Measurements from ENCODE around the gene ZNF541.

ZNF541 gene, protein sequence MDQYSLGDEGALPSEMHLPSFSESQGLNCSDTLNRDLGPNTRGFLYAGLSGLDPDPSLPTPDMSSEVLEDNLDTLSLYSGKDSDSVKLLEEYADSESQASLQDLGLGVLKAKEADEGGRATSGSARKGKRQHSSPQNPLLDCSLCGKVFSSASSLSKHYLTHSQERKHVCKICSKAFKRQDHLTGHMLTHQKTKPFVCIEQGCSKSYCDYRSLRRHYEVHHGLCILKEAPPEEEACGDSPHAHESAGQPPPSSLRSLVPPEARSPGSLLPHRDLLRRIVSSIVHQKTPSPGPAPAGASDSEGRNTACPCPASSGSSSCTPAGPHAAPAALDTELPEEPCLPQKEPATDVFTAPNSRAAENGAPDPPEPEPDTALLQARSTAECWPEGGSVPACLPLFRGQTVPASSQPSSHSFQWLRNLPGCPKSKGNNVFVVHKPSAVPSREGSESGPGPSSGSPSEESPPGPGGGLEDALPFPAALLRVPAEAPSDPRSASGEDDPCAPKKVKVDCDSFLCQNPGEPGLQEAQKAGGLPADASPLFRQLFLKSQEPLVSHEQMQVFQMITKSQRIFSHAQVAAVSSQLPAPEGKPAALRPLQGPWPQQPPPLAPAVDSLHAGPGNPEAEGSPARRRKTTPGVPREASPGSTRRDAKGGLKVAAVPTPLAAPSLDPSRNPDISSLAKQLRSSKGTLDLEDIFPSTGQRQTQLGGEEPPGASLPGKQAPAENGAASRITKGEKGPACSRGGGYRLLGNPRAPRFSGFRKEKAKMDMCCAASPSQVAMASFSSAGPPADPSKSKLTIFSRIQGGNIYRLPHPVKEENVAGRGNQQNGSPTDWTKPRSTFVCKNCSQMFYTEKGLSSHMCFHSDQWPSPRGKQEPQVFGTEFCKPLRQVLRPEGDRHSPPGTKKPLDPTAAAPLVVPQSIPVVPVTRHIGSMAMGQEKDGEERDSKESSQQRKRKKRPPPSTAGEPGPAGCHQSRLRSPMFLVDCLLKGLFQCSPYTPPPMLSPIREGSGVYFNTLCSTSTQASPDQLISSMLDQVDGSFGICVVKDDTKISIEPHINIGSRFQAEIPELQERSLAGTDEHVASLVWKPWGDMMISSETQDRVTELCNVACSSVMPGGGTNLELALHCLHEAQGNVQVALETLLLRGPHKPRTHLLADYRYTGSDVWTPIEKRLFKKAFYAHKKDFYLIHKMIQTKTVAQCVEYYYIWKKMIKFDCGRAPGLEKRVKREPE (N-terminal part only)

DNA sequence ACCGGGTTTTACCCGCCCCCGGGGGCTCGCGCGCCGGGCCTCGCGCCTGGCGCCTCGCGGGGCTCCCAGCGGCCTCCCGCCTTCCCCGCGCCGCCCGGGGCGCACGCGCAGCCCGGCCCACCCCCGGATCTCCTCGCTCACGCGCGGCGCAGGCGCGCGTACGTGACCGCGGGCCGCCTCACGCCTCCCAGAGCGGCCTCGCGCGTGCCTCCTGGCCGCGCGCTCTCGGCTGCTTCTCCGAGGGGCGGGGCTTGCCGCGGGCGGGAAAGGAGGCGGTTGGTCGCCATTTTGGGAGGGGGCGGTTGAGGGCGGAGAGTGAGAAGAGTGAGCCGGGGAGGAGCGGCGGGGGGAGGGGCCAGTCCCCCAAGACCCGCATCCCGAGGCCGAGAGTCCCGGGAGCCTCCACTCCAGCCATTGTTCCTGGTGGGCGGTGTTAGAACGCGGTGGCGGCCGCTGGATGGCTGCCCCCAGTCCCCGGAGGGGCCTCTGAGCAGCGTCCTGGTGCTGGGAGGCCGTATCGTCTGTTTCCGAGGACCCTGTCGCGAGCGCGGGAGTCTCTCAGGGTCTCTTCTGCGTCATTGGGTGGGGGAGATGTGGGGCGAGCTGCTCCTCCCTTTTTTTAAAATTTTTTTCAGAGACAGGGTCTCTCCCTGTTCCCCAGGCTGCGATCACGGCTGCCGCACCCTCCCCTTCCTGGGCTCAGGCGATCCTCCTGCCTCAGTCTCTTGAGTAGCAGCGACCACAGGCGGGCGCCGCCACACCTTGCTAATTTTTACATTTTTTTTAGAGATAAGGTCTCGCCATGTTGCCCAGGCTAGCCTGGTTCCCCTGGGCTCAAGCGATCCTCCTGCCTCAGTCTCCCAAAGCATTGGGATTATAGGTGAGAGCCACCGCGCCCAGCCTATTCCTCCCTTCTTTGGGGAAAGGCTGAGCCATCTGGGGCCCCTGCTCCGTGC lies at the start of gene ZNF541:
Gene ZNF541, minus strand, starts transcription at position 78 of the 956 bp plus-strand sequence. CDS start 17,292 bp downstream, outside the sequence.
- peak; percentile 51 to 55 for DNase-seq (ENCODE audit: low read depth in 2 of 2)

DNA sequence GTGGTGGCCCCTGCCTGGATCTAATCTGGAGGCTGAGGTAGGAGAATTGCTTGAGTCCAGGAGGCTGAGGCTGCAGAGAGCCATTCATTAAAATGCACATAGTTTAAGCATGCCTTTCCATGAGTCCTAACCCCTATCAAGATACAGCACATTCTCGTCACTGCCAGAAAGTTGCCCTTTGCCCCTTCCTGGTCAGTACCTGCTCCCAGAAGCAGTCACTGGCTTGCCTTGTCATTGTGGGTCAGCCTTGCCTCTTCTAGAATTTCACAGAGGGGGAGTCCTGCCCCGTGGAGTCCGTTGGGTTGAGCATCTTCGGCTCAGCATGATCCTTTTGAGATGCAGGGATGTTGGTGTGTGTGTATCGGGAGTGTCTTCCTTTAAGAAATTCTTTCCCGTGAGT lies 46.8 kb upstream of the ZNF541 start:
- no peak for DNase-seq (ENCODE audit: low read depth in 2 of 2)

DNA sequence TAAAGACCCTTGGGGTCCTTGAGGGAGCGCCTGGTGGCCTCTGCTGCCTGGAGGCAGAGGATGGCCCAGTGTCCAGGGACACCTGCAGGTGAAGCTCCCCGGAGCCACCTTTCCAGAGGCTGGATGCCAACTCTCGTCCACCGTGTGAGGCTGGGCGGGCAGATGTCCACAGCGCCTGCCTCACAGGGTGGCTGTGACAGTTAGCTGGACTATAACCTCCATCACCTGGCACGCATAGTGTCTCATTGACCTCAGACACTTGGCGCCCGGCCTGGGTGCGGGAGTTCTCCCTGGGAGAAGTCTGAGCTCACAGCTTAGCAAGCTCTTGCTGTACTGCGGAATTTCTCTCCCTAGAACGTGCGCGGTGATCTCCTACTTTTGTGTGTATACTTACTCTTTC lies 45.8 kb upstream of the ZNF541 start:
- DNase-seq (ENCODE audit: low read depth in 2 of 2): no peak

DNA sequence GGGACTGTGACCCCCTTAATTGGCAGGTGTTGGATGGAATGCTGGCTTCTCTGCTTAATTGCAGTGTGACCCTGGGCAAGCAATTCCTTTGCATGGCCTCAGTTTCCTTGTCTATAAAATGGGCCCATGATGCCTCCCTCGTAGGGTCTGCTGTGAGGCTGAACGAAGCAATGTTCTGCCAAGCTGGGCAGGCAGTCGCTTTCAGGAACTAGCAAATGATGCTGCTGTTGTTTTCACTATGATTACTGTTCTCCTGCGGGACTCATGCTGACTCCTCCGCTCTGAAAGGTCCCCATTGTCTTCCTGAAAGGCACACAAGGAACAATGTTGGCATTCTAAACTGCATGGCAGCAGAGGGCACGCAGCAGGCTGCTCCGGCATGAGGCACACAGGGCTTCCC lies 42.8 kb upstream of the ZNF541 start:
- no peak for DNase-seq (ENCODE audit: low read depth in 2 of 2)

DNA sequence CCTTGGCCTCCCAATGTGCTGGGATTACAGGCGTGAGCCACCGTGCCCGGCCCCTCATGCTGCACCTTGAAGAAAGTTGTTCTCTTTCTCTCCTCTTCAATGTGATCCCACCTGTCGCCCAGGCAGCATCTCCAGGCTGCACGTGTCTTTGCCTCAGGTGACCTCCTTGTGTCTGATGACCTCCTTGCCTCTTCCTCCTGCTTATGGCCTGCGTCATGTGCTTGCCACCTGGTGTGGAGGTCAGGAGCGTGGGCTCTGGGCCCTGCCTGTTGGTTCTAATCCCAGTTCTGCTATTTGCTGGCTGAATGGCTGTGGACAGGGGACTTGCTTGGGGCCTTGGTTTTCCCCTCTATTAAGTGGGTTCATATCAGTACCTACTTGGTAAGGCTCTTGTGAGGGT lies 42.3 kb upstream of the ZNF541 start:
- no peak for DNase-seq (ENCODE audit: low read depth in 2 of 2)

DNA sequence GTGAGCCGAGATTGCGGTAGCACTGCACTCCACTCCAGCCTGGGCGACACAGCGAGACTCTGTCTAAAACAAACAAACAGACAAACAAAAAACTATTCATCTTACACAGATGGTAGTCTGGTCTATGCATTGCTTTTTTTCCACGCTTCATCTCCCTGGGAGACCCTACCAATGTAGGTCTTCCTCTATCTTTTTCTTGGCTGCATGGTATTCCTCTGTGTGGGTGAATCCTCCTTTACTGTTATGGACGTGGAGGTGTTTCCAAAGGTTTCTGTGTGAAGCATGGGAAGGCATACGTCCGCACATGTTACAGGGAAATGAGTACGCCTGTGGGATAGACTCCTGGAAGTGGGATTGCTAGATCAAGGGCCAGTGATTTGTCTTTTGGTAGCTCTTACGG lies 41.6 kb upstream of the ZNF541 start:
- no peak for DNase-seq (ENCODE audit: low read depth in 2 of 2)

DNA sequence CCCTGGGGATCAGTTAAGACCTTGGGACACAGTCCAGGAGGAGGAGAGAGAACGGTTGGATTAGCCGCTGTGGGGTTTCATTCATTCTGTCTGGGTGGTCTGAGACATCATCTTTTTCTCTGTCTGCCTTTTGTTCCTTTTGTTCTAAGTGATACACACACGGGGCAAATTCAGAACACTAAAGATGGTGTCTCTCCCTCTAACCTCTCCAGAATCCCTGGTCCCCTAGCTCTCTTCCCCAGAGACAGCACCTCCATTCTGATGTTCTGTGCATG lies 41.0 kb upstream of the ZNF541 start:
- no peak for DNase-seq (ENCODE audit: low read depth in 2 of 2)

DNA sequence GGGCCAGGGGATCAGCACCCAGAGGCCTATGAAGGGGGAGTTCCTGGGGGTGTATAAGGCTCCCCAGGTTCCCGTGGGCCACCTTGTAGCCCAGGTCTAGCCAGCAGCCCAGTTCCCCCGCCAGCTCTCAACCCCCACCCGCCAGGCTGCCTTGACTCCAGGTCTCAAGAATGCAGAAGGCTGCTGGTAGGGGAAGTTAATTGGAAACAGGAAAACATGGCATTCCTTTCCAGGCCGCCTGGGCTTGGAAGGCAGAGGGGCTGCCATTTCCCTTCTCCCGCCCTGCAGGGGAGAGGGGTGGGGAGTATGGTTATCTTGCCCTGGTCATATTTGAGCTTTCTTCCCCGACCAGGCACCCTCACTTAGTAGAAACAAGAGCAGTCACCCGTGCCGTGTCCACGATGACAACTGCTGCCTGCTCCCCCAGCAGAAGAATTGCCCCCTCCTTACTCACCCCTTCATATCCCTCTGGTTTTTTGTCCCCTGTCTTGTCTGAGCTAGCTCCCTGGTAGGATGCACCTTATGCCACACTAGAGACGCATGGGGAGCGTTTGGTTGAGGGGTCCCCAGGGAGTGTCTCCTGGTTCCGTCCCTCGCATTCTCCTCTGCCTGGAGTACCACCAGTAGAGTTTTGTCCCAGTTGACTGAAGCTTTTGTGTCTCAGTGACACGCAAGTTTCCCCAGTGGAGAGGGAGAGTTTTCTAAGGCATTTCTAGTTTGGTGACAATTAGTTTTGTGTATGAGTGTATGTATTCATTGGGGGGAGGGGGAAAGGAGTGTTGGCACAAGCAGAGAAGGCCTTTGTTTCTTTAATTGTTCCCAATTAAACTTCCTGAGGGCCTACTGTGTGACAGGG lies 40.4 kb upstream of the ZNF541 start:
- DNase-seq (ENCODE audit: low read depth in 2 of 2): no peak

DNA sequence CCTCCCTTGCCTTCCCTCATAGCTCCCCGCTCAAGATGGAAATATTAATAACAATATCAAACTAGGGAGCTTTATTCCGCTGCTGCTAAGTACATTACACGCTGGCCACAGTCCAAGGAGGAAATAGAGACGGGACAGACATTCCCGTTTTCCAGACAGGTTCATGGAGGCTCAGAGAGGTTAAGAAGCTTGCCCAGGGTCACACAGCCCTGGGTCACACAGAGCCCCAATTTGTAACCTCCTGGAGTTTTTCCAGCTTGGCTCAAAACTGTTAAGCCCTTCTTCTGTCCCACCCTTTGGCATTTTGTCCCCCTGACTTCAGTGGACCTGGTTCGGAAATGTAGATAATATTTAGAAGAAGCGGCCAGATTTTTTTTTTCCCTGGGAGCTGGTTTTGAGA lies 38.0 kb upstream of the ZNF541 start:
- no peak for DNase-seq (ENCODE audit: low read depth in 2 of 2)

DNA sequence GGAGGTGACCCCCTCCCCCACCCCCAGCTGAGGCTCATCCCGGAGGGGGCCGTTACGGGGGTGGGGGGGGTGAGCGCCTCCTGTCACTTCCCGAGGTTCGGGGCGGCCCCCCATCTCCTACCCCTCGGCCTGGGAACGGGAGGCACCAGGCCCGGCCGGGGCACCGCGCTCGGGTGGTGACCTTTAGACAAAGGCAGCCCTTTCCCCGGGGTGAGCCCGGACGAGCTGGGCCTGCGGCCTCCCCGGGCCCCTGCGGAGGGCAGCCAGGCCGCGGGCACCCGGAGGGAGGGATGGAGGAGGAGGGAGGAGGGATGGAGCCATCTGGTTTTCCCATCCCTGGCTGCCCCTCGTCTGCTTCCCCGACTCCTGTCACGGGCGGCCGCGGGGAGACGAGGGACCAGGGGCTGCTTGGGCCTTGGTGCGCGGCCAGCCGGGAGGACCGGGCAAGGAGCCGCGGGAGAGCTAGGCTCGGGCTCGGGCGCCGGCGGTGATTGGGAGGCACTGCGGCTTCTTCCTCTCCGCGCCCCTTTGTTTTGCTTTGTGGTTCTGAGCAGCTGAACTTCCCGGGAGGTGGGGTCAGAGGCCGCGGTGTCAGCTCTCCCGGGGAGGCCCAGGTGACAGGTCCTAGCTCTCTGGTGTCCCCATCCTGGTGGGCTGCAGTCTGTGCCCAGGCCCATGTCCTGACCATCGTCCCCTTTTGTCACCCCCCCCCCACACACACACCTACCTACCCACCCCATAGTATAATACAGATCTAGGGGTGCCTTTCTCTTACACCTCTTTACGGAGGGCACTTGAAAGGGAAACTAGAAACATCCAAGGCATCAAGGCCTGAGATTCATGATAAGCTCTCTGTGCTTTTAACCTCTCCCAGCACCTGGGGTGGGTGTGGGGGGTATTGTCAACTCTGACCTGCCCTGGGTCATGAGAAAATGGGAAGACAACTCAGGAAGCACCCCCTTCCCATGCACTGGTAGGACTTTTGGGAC lies 37.3 kb upstream of the ZNF541 start:
- DNase-seq (ENCODE audit: low read depth in 2 of 2): peak in 1 of 2 experiments; percentile 31

DNA sequence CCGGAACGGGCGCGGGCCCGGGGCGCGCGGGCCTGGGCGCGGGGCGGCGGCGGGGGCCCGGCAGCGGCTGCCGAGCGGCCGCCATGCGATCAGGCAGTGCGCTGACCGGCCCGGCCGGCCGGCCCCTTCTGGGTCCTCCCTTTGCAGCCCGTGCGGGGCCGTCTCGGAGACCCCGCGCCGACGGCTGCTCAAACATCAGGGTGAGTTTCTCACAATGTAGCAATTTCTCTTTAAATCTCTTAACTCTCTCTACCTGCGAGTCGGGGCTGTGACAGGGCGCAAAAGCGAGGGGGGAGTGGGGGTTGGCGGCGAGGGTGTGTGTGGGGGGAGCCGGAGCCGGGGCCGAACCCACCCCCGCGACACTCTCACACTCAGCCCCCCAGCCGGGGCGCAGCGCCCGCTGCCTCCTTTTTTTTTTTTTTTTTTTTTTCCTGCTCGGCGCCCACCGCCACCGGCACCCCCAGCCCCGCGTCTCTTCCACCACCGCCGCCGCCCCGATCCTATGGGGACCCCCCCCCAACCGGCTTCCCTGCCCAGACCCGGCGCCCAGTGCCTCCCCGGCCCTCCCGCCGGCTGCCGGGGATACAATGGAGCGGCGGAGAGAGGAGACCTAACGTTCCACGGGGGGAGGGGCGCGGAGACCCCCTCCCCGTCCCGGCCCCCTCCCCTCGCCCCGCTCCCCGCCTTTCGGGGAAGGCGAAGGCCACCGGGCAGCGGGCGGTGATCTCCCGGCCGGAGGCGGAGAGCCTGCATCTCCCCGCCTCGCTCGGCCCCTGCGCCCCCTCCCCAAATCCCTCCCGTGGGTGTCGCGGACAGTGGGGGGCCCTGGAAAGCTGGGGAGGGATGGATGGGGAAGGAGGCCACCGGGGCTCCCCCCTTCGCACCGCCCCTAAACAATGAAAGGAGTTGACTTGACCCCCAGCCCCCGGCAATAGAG lies 36.3 kb upstream of the ZNF541 start, which contains the start of gene BICRA:
Gene BICRA, plus strand, starts transcription at position 166 of the 937 bp plus-strand sequence. CDS start 64,441 bp downstream, outside the sequence.
- peak; percentile 55 to 70 for DNase-seq (ENCODE audit: low read depth in 2 of 2)

DNA sequence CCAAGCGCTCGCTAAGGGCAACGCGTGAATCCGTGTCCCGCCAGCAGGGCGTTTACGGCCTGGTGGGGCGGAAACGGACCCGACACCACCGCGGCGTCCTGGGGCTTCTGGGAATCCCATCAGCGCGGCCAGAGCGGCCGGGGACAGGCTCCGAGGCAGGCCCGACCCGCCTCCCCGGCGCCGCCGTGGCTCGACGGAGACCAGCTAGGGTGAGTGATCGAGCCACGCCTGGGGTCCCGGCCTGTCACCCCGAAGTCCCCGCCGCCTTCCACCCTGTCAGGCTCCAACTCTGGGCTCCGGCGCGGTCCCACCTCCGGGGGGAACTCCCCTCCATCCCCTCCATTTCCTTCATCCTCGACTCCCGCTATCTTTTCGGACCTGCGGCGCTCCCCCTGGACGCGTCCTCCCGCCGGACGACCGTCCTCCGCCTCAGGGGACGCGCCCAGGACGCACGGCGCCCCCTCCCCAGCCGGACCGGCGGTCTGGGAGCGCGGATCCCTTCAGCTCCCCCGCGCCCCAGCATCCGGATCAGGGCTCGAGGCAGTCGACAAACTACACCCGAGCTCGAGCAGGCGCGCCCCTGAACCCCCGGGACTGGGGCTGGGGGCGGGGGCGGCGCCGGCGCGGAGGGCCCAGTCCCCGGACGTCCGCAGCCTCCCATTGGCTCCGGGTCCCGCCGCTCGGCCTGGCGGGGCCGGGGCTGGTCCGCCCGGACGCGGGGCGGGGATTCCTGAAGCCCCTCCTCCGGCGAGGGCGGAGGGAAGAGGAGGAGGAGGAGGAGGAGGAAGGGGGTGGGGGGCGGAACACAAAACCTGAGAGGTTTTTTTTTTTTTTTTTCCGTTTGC lies 35.3 kb upstream of the ZNF541 start:
- DNase-seq (ENCODE audit: low read depth in 2 of 2): peak; percentile 89 to 93

DNA sequence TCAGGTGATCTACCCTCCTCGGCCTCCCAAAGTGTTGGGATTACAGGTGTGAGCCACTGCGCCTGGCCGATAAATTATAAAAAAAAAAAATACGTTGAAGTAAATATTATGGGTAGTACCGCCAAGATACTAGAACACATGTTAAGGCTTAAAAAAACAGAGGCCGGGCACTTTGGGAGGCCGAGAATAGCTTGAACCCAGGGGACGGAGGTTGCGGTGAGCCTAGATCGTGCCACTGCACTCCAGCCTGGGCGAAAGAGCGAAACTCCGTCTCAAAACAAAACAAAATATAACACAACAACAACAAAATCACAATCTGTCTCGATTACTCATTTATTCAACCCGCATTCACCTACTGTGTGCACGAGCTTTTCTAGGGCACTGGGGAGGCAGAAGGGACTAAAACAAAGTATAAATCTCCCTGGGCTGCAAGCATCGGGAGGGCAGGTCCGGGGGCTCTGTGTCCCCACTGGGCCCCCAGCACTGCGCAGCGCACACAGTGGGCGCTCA lies 34.7 kb upstream of the ZNF541 start:
- no peak for DNase-seq (ENCODE audit: low read depth in 2 of 2)

DNA sequence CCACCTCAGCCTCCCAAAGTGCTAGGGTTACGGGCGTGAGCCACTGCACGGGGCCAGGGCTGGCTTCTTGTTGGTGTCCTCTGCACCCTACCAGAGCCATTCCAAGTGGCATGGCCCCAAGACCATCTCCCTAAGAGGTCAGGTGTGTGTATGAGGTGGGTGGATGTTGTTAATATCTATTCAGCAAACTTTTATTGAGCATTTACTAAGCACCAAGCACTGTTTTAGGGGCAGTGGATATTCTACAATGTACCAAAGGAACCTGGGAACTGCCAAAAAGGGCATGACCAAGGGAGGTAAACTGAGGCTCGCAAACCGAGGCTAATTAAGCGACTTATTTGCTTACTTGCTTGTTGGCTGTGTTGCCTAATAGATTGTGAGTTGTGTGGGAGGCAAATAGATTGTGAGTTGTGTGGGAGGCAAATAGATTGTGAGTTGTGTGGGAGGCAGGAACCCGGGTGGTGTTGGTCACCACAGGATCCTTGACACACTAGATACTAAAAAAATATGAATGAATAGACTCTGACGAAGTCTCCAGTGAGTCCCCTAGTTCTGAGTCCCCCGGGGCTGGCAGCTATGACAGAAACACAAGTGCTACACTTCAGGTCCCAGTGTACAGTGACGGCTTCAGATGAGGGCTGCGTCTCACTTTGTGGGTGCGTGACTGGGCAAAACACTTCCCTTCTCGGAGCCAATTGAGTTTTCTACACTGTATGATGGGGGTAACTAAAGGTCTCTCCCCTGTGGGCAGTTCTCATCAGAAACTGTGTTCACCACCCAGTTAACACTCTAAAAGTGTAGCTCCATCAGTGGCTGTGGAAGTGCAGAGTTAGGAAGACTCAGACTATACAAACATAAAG lies 31.0 kb upstream of the ZNF541 start:
- DNase-seq (ENCODE audit: low read depth in 2 of 2): no peak

DNA sequence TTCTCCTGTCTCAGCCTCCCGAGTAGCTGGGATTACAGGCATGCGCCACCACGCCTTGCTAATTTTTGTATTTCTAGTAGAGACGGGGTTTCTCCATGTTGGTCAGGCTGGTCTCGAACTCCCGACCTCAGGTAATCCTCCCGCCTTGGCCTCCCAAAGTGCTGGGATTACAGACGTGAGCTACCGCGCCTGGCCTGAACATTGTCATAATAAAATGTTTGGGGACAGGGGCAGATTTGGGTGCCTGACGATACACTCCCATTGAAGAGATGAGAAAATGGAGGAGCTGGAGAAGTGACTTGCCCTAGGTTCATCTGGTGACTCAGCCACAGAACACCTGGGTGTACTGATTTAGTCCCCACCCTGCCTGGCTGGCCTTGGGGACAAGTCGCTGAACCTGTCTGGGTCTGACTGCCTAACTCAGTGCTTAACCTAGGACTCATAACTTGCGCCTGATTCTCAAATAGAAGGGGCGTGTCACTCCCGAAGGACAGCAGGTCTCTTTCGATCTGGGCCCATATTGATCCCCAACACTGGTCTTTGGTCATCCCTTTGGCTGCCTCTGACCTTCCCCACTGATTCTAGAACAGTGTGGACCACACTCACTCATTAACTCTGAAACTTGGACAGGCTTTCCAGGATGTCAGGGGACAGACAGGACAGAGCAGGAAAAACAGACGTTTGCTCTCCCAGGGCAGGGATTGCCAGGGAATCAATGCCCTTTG lies 28.4 kb upstream of the ZNF541 start:
- no peak for DNase-seq (ENCODE audit: low read depth in 2 of 2)
